ENCODE measurements around the gene DDIT4.
A peak's percentile ranks its signal among the peaks of the same experiment; 100 is the strongest.
"Not testable (repeated sequence)": the region's sequence is repeated elsewhere in the genome, so short reads cannot be mapped to it uniquely, and the experiment has no call there.

DDIT4 gene

DNA sequence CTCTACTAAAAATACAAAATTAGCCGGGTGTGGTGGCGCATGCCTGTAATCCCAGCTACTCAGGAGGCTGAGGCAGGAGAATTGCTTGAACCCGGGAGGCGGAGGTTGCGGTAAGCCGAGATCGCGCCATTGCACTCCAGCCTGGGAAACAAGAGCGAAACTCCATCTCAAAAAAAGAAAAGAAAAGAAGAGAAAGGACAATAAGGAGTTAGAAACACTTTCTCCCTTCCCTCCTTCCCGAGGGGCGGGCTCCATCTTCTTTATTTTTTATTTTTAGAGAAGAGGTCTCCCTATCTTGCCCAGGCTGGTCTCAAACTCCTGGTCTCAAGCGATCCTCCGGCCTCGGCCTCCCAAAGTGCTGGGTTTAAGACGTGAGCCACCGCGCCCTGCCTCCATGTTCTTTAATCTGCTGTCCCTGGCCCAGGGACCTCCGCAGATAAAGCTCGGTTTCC, 23.1 kb downstream of the DDIT4 start:
- not testable (repeated sequence) for DNase-seq

DNA sequence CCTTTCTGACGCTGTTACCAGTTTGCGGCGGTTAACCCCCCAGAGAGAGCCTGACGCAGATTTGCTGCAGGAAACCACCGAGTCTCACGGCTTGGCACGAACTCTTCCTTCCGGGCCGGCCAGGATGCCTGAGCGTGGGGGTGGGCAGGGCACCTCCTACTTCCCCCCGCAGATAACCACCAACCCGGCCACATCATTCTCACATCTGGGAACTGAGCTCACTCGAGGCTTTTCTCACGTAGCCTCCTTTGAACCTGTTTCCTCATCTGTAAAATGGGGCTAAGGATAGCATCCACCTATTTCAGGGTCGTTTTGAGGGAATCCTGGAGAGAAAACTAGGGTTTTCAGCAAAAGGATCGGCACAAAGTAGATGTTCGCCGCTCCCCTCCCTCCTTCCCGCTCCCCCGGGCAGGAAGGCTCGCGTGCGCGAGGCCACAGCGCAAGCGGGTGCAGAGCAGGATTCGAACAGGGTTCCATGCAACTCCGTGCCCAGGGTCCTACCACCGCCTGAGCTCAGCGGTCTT, 23.6 kb downstream of the DDIT4 start:
- peak; percentile 92 for DNase-seq

DNA sequence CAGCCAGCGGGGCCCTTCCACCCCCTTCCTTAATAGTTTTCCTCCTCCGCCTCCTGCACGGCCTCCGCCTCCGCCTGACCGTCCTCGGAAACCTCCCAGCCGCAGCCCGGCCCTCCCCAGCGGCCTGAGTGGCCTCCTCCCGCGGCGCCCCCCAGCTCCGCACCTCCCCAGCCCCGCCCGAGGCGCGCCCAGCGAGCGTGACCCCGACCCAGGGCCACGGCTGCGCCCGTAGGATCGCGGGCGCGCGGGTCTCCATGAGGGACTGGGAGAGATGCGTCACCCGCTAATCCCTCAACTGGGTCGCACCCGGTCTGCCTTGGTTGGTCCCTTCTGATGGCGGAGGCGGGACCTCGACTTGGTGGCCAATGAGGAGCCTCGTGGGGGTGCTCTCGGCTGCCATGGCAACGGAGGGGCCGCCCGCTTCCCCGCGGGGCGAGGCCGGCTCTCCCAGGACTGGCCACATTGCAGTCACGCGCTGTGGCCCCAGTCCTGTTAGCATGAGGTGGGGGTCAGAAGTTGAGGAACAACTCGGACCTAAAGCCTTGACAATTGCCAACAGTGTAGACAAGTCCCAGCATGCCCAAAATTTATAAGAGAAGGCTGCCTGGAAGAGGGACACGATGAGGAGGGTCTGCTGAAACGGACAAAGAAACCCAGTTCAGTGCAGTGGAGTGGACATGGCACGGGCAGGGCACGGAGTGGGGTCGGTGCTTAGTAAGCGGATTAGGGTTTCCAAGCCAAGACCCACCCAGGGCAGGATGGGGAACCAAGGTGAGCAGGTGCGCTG, 24.3 kb downstream of the DDIT4 start:
- peak; percentile 84 for DNase-seq

DNA sequence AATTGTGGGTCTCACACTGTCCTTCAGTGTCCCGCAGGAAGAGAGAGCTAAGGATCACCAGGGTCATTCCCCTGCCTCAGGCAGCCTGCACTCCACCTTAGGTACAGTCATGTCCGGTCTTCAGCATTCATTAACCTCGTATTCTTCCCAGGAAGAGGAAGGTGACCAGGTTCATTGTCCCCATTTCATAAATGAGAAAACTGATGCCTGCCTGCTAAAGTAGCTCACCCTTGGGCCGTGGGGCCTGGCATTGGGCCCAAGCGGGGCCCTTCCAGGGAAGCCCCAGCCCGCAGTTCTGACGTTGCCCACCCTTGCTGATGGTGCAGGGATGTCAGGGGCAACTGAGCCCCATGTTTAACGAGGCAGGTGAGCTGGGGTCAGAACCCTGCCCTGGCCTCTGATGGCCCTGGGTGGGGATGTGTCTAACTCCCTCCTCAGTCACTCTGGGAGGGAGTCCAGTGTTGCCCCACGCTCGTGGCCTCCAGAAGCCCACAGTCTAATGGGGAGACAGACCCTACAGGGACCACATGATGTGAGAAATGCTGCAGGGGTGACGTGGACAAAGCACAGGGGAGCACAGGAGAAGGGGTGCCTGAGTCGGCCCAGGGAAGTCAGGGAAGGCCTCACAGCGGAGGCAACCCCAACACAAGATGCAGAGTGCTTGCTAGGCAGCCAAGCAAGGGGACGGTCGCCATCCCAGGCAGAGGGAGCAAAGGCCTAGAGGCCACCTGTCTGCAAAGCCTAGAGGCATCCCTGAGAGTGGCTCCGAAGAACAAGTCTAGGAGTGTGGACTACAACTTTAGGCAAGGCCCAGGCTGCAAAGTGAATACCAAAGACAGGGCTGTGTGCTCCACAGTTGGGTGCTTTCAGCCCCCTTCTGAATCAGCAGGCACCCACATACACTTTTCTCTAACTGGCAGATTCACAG, 25.1 kb downstream of the DDIT4 start:
- DNase-seq = no peak

DNA sequence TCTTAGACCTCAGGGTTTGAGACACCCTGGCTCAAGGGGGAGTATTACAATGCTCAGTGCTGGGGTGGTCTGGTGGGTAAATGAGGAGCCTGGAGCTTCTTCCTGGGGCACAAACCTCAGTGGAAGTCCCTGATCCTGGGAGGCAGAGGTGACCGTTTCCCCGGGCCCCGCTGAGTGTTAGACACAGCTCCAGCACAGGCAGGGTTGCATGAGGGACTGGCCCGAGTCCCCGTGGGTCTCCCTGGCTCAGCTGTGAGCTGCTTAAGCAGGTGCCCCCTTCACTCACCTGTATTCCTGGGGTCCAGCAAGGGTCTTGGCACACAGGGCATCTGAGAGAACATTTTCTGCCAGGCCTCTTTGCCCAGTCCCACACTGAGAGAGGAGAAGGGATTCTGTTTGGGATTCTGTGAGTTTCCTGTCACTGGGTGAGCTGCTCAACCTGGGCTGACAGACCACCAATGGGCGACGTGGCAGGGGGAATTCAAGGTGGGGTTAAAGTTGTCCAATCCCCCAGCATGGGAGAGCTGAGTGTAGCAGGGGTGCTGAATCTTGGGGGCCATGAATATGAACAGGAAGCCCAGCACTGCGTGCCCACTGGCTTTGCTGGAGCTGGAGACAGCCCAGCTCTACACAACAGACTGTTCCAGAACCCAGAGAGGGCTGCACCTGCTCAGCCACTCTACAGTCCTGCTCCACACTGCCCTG, 29.9 kb downstream of the DDIT4 start:
- DNase-seq = no peak

DNA sequence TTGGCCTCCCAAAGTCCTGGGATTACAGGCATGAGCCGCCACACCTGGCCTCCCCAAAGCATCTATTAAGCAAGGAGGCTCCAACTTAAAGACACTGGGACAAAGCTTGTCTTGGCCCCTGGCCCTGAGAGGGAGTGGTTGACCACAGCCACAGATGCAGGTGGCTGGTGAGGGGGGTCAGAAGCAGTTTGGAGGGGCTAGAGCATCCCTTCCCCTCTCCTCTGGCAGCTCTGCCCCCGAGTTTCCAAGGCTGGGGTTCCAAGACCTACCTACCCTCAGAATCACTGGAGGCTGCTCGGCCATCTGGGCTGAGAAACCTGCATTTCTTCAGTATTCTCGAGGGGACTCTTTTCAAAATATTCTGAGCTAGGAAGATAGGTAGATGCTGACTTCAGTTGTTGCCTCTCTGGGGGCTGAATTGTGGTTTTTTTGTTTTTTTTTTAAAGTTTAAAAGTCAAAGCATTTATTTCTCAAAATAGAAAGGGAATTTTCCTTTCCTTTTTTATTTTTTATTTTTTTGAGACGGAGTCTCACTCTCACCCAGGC, 32.6 kb downstream of the DDIT4 start:
- DNase-seq = no peak

DNA sequence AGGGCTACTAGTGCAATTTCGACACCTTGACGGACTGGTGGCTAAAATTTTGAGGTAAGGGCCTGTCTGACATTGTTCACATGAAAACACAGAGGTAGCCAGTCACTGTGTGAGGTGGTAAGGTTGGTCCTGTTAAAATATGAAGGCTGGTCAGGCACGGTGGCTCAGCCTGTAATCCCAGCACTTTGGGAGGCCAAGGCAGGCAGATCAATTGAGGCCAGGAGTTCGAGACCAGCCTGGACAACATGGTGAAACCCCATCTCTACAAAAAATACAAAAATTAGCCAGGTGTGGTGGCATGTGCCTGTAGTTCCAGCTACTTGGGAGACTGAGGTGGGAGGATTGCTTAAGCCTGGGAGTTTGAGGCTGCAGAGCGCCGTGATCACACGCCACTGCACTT, 34.0 kb downstream of the DDIT4 start:
- DNase-seq = not testable (repeated sequence)

DNA sequence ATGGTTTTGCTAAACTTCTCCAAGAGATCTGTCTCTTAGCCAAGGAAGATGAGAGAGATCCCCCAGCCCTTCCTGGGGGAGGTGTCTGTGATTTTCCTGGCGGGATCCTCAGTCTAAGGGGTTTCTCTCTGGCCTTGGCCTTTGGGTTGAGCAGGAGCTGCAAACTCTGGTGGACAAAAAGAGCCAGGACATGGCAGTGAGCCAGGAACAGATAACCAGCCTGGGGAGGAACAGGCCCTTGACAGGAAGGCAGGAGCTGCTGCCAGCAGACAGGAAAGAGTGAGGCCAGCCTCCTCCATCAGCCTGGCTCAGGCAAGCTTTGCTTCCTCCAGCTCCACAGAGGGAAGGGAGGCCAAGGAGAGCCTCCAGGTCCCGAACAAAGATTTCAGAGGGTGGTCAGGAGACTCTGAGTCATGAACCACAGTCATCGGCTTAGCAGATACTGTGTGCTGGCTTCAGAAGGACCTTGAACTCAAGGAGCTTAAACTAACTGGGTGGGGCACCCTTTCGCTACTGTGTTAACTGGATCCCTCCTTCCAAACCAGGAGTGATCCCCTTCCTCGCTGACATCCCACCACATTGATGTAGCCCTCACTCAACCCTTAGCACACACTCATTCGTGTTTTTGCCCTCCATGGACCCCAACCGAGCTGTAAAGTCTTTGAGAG, 34.7 kb downstream of the DDIT4 start:
- no peak for DNase-seq

DNA sequence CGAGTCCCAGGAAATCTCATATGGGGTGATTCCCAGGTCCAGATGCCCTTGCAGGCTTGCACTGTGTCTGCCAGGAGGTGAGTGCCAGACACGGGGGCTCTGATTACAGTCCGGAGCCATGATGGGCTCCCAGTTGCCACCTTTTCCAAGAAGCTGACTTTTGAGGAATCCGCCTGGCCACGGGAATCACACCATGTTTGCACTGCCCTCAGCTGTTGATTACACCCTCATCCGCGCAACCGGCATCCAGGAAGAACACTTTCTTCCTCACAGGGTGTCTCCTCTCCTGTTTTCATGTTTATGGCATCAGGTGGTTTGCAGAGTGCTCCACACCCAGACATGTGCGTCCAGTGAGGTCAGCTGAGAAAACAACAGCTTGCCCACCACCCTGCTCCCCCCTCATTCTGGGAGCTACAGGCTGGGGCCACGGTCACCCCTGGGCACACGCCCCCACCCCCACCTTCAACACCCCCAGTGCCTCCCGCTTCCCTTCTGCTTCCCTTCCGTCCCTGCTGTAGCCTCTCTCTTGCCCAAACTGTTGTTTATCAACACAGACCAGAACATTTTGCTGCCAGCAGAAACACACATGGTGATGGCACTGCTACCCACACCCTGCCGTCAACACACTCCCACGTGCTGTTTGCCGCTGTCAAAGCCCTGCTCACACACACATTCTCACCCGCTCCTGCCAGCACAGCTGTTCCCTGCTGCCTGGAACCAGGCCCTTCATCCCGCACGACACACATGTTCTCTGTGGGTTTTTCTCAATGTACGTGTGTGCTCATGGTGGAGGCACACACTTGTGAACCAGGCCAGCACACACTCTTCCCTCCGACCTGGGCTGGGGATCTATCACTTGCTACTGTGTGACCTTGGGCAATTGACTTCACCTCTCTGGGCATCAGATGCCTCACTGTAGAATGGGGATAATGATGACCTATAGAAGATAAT, 35.8 kb downstream of the DDIT4 start:
- DNase-seq = no peak

DNA sequence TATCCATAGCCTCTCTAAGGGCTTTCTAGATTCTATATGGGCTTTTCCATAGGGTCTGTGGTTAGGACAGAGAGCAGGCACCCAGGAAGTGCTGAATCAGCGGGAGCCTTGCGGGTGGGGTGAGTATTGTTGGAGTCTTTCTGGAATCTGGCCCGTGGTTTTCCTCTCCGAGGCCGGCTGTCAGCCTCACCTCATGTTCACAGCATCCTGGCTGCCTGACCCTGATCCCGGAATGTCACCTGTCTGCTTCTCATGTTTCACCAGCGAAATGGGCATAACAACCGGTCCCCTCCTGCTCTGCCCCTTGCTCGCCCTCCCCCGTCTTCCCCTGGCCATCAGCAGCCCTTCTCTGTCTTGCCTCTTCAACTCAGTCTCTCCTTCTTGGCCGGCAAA, 36.5 kb downstream of the DDIT4 start:
- no peak for DNase-seq

DNA sequence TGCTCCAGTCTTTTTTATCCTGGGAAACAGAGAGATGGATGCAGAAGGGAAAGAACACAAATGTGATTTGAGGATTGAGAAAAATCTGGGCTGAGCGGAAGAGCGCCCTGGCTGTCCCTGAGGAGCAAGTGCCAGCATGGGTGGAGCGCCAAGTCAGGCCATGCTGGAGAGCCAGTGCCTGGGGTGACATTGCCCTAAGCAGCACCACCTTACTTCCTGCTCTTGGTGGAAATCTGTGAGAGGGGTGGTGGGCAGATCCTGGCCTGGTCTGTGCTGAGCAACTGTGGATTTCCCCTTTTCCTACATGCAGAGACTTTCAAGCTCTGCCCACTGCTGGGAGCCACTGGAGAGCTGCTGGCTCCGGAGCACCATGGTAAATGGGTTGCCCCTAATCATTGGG, 36.9 kb downstream of the DDIT4 start:
- DNase-seq = no peak

DNA sequence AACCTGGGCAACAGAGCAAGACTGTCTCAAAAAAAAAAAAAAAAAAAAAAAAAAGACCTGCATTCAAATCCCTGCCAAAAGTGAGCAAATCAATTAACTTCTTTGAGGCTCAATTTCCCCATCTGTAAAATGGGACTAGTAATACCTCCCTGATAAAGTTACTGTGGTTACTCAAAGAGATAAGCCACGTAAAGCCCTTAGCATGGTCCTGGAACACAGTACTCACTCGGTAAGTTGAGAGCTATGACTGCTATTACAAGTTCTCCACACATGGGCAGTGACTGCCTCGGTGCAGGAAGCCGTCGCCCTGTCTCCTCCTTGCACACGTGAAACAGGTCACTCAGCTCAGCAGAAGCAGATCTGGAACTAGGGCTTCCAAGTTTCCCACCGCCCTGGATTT, 37.9 kb downstream of the DDIT4 start:
- no peak for DNase-seq

DNA sequence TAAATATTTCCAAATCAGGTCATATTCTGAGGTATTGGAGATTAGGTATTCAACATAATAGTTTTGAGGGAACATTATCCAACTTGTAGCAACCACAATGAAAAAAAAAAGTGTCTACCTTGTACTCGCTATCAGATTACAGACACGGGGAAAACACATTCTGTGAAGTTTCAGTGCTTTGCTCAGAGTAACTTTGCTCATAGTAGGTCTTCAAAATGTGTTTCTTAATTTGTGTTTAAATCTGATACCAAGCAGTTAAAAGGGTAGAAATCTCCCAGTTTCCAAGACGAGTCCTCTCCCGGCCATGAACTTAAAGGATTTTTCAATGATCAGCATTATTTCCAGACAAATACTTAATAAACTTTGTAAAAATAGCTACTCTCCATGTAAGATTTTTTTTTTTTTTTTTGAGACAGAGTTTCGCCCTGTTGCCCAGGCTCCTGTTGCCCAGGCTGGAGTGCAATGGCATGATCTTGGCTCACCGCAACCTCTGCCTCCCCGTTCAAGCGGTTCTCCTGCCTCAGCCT, 39.2 kb downstream of the DDIT4 start:
- DNase-seq = no peak

DNA sequence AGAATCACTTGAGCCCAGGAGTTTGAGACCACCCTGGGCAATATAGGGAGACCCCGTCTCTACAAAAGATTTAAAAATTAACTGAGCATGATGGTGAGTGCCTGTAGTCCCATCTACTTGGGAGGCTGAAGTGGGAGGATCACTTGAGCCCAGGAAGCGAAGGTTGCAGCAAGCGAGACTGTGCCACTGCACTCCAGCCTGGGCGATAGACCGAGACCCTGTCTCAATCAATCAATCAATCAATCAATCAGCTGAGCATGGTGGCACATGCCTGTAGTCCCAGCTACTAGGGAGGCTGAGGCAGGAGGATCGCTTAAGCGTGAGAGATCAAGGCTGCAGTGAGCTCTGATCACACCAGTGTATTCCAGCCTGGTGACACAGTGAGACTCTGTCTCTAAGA, 40.5 kb downstream of the DDIT4 start:
- DNase-seq = no peak

DNA sequence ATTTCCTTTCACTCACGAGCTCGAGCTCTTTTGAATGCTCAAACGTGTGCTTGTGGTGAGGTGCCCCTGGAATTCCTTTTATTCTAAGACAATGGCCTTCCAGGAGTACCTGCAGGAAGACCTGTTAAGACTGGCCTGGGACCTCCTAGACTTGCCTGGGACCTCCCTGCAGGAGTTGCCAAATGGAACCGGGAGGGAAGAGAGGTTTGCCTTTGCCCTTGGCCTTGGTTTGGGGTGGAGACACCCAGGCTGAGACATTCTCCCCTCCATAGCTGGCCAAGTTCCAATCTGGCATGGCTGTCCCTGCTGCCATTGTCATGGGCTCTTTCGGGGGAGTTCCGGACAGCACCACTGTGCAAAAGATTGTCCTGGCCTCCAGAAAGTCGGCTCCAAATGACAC, 41.3 kb downstream of the DDIT4 start:
- no peak for DNase-seq

DNA sequence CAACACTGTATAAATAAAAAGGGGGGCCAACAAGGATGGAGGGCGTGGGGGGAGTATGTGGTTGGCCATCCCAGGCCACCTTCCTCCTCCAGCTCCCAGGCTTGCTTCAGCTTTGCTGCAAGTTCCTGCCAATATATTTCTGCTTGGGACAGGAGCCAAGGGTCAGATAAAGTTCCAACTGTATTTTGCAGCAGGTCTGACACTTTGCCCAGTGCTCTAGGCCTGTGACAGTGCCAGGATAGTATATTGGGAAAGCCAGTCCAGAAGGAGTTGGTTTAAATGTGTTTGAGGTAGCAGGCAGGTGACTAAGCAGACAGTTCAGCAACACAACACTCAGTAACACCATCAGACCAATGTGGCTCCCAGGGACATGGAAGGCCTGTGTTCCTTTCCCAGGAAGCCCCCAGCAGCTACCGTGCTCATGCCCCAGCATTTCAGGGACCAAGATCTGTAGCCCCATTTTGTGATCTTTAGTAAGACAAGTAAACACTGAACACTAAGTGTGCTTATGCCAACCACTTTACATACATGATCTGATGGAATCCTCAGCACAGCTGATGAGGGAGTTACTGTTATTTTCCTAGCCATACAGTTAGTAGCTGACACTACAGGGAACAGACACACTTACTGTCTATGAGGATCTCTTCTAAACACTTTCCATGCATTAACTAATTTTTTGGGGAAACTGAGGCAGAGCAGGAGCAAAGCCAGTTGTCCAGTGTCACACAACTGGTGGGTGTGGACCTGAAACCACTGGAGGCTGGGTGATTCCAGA, 42.1 kb downstream of the DDIT4 start:
- DNase-seq = no peak

DNA sequence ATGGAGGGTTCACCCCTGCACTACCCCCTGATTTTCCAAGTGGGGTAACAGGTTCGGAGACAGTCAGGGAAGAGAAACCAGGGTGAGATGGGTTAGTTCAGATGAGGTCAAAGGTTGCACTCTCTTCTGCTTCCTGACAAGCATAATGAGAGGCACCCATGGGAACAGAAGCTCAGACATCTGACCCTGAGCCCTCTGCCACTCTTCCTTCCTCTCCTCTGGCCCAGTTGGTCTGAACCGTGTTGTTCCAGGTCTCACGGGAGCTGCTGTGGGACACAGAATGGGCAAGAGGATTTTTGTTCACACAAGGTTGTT, 42.6 kb downstream of the DDIT4 start:
- DNase-seq = no peak

DNA sequence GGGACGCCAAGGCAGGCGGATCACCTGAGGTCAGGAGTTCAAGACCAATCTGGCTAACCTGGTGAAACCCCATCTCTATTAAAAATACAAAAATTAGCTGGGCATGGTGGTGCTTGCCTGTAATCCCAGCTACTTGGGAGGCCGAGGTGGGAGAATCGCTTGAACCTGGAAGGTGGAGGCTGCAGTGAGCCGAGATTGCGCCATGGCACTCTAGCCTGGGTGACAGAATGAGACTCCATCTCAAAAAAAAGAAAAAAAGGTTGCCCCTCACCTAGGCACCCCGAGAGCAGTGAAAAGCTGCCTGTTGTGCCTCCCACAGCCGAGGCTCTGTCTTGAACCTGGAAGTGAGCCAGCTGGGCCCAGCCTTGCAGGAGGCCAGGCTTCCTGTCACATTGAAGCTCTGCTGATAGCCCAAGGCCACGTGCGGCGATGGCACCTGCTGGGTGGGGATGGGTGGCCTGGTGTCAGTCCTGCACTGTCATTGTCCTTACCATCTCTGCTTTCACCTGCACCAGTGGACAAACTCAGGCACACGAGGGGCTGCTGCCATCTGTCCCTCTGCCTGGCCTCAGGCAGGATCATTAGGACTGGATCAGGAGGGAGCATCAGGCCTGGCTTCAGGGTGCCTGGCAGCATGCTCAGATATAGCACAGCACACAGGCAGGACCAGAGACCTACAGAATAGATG, 43.2 kb downstream of the DDIT4 start:
- DNase-seq = no peak

DNA sequence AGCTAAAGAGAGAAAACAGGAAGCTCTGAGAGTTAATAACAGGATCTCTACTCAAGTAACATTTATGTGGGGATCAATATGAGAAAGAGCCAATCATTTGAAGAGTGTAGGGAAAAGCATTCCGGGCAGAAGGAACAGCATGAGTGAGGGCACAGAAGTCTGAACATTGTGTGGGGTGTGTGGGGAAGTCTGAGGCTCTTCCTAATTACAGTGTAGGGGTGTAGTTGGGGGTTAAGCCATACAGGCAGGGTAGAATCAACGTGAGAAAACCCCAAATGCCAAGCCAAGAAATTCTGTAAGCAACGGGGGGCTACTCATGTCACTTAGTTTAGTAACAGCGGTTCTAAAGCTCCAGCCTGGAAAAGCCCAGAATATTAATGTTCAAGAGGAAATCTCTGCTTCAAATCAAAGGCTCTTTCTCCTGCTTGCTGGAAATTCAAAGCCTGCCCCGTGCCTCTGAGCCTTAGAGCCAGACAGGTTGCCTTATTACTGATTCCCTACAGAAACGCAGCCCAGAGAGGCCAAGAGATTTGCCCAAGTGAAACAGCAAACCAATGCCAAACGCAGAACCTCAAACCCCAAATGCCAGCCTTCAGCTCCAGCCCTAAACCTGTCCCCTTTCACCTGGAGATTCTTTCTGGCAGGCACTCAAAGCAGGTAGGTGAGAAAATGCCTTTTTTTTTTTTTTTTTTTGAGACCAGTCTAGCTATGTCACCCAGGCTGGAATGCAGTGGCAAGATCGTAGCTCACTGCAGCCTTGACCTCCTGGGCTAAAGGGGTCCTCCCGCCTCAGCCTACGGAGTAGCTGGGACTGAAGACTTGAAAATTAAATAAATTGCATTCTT, 44.9 kb downstream of the DDIT4 start:
- no peak for DNase-seq
